Heart right ventricle (tissue), 16 donors: ENCODE data around the gene CIT. TPM values are rescaled to one million over a fixed set of nuclear protein-coding genes. Genes with fewer than 3 reads are reported as not detected.

Experiments used
- ATAC-seq, 8 donors: fragments of 200-7000 bp; cut with Tn5 transposase; one replicate each; pipeline ENCODE4 v1.9.1; 2020; ENCODE audit warnings: mild to moderate bottlenecking in 8 of 8, moderate library complexity in 8 of 8, moderate number of reproducible peaks in 1 of 8
- DNase-seq, 2 donors: peaks; one replicate each; pipeline ENCODE4 v3.0.0-alpha.2; 2020
- H3K27ac ChIP-seq, 10 donors: fragments of 200-600 bp; sonication (generic) in 2 of 10; one replicate each; pipeline versions ENCODE4 v1.5.0 to v1.8.0; 2020 to 2022; ENCODE audit warnings: mild to moderate bottlenecking in 3 of 10
- H3K27me3 ChIP-seq, 7 donors: fragments of 200-600 bp; one replicate each; pipeline ENCODE4 v1.8.0; 2021 to 2022; ENCODE audit warnings: mild to moderate bottlenecking in 2 of 7
- H3K36me3 ChIP-seq, 9 donors: fragments of 200-600 bp; sonication (generic) in 1 of 9; one replicate each; pipeline versions ENCODE4 v1.5.0 to v1.8.0; 2020 to 2022; ENCODE audit warnings: mild to moderate bottlenecking in 2 of 9
- H3K4me1 ChIP-seq, 9 donors: fragments of 200-600 bp; sonication (generic) in 1 of 9; one replicate each; pipeline versions ENCODE4 v1.5.0 to v1.8.0; 2020 to 2022; ENCODE audit warnings: mild to moderate bottlenecking in 4 of 9
- H3K4me3 ChIP-seq, 10 donors: fragments of 200-600 bp; sonication (generic) in 2 of 10; one replicate each; pipeline versions ENCODE4 v1.5.0 to v1.8.0; 2020 to 2022; ENCODE audit warnings: mild to moderate bottlenecking in 7 of 10, moderate library complexity in 2 of 10
- H3K9me3 ChIP-seq, 11 donors: fragments of 200-600 bp in 10 of 11; sonication (generic) in 2 of 11; one replicate each; pipeline versions ENCODE4 v1.5.0 to v1.8.0; 2013 to 2022; ENCODE audit warnings: mild to moderate bottlenecking in 2 of 11, control low read depth in 1 of 11, moderate library complexity in 1 of 11
- CTCF ChIP-seq, 9 donors: fragments of 200-600 bp; sonication (generic) in 2 of 9; IDR thresholded peaks; one replicate each; pipeline versions ENCODE4 v1.5.0 to v1.8.0; 2021 to 2022; ENCODE audit warnings: antibody characterized with exemption in 9 of 9, mild to moderate bottlenecking in 5 of 9, moderate library complexity in 1 of 9
- WGBS, 2 donors: extraction: QIAGEN DNeasy Blood & Tissue Kit; methylation state at CpG; one replicate each; pipeline ENCODE4 v1.1.7; 2013; ENCODE audit warnings: inconsistent platforms in 1 of 2; 5-methylcytosine and 5-hydroxymethylcytosine counted together
- intact Hi-C, 10 donors: fragments of 100-400 bp; cut with DNase I; formaldehyde crosslinking; loops; one replicate each; pipeline versions ENCODE4 v1.11.1 to v1.14.2; 2022
- polyA plus RNA-seq, 2 donors: library from polyadenylated mRNA; stranded (reverse); fragments of 200-250 nt; gene quantifications; one replicate each; pipeline ENCODE4 v1.2.3, GENCODE V29; 2013
- total RNA-seq, 10 donors: library from RNA; stranded (reverse); fragmentation: NEBNext Ultra II Directional in 3 of 10; extraction: Animal tissue kit (Norgen Biotek cat#: 25700) in 3 of 10; gene quantifications; one replicate each; pipeline versions ENCODE4 v1.2.1 to v1.2.4, GENCODE V29; 2021 to 2023
- donor health status: Arrhythmogenic right ventricular cardiomyopathy.
- donor health status: ischemic (EF 13 %, LVEDD 7.1; RV severe dilation, severe dysfunction).
- donor health status: healthy with polysubstance abuse.
- donor health status: DM: no; HTN: yes; CAD: no.
- donor health status: DM: no; HTN: no; CAD: no.
- donor health status: ischemic (EF 25% LVEDD 6.9; RV normal size, moderate dysfunction).
- donor health status: ischemic (EF 25% LVEDD 5.7; RV mildly dilated, moderate dysfunction).
- donor health status: healthy.
- donor health status: DM: yes; HTN: yes; CAD: no.
- donor health status: Ischemic cardiomyopathy.
- donor health status: ischemic (EF 35%, LVEDD 5.7; RV mildly dilated, moderate dysfunction).
- donor health status: nonischemic (EF 11% LVEDD 7.7; RV severe dilation, severe dysfunction).
- donor health status: DM: yes; HTN: yes; CAD: no.
- donor health status: PGD.
- donor health status: ischemic (EF 29% LVEDD 5.4; RV normal size, mild dysfunction).
- donor health status: nonischemic (EF 23%, LVEDD 6.1; RV moderate dilation, normal function).

The CIT gene
- total and polyA plus RNA-seq, 12 donors, result 0.20 to 7.0 (median 0.92) TPM

- no peak overlapping the region for H3K4me3 ChIP-seq
- WGBS, 2 donors, result 54 to 71% methylated on average over 4 of the region's 4 CpGs
- ATAC-seq (peak in 6 of 8 donors; percentile 51 to 94 (median 74)), DNase-seq (peak; percentile 15 to 22)
- H3K4me1 ChIP-seq, result no peaks in the 10 kb centered on the region
- intact Hi-C loops, result loop anchor here in 1 of 10 donors (10.0 kb wide), 1 partner anchor 122 kb away; the partner anchor contains the start of gene PRKAB1
- no peaks in the 10 kb centered on the region for H3K27me3 ChIP-seq
- H3K36me3 ChIP-seq, result peaks cover 0 to 26% (median 0%) of the 10 kb centered on the region in 9 donors
- peaks cover 0 to 12% (median 0%) of the 10 kb centered on the region in 11 donors for H3K9me3 ChIP-seq
- no peak for TF ChIP-seq CTCF (IDR thresholded peaks at IDR 0.05)
- no peak overlapping the region for H3K27ac ChIP-seq
Measured at GRCh38 chr12:119786539-119786938, 90.6 kb downstream of the CIT start.

GRCh38 chr12:119784673-119785072 is 92.4 kb downstream of the CIT start:
- peaks cover 0 to 3% (median 0%) of the 10 kb centered on the region in 9 donors for H3K4me1 ChIP-seq
- WGBS, 2 donors, result 97 to 98% methylated on average over 17 of the region's 17 CpGs
- no peak for TF ChIP-seq CTCF (IDR thresholded peaks at IDR 0.05)
- H3K36me3 ChIP-seq, result peaks cover 0 to 26% (median 0%) of the 10 kb centered on the region in 9 donors
- intact Hi-C loops, result loop anchor here in 6 of 10 donors (2.0 to 10.0 kb wide), 3 partner anchors 30 to 120 kb away; partner anchors contain the start of gene PRKAB1 (in 5 of the 6)
- DNase-seq, result no peak
- no peak overlapping the region for H3K27ac ChIP-seq
- H3K27me3 ChIP-seq, result no peaks in the 10 kb centered on the region
- H3K4me3 ChIP-seq, result no peak overlapping the region
- H3K9me3 ChIP-seq, result peaks cover 0 to 12% (median 0%) of the 10 kb centered on the region in 11 donors
- ATAC-seq, result no peak

GRCh38 chr12:119783787-119784186 is 93.3 kb downstream of the CIT start:
- Histone ChIP-seq H3K9me3 (peaks cover 0 to 12% (median 0%) of the 10 kb centered on the region in 11 donors), H3K27me3 (no peaks in the 10 kb centered on the region), H3K27ac (no peak overlapping the region), H3K4me1 (peaks cover 0 to 3% (median 0%) of the 10 kb centered on the region in 9 donors), H3K36me3 (peaks cover 0 to 26% (median 0%) of the 10 kb centered on the region in 9 donors), H3K4me3 (no peak overlapping the region)
- DNase-seq (no peak), ATAC-seq (no peak)
- no peak for TF ChIP-seq CTCF (IDR thresholded peaks at IDR 0.05)
- intact Hi-C loops, result loop anchor here in 6 of 10 donors (2.0 to 10.0 kb wide), 3 partner anchors 31 to 119 kb away; partner anchors contain the start of gene PRKAB1 (in 5 of the 6)
- WGBS, 2 donors, result 93 to 96% methylated on average over 6 of the region's 6 CpGs

- ATAC-seq (no peak), DNase-seq (no peak)
- TF ChIP-seq CTCF (IDR thresholded peaks at IDR 0.05), result no peak
- 93 to 95% methylated on average over 2 of the region's 2 CpGs for WGBS, 2 donors
- Histone ChIP-seq H3K9me3 (peaks cover 0 to 12% (median 0%) of the 10 kb centered on the region in 11 donors), H3K27ac (no peak overlapping the region), H3K36me3 (peaks cover 0 to 26% (median 0%) of the 10 kb centered on the region in 9 donors), H3K4me1 (peaks cover 0 to 3% (median 0%) of the 10 kb centered on the region in 9 donors), H3K27me3 (no peaks in the 10 kb centered on the region), H3K4me3 (no peak overlapping the region)
- intact Hi-C loops, result loop anchor here in 7 of 10 donors (2.0 to 10.0 kb wide), 3 partner anchors 115 to 123 kb away; partner anchors contain the start of gene PRKAB1 (in 5 of the 7)
Measured at GRCh38 chr12:119781804-119782203, 95.3 kb downstream of the CIT start.
